ENCODE results near the gene HS1BP3.

DNA sequence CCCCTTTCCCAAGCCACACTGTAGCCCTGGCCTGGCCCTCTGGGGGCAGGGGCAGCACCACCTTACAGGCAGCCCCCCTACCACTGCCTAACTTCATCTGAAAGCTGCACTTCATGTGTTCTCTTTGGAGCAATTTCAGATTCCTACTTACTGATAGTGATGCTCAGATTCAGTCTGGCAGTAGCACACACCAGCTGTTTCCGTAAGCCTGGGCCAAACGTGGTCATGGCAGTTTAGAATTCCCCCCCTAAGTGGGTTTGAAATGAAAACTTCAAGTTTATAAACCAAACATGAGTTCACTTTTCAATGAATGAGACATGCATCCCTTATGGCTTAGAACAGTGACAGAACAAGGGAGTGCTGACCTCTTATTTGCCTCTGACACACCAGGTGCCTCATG, 45.5 kb upstream of the HS1BP3 start:
- TF ChIP-seq, protein P1, sequence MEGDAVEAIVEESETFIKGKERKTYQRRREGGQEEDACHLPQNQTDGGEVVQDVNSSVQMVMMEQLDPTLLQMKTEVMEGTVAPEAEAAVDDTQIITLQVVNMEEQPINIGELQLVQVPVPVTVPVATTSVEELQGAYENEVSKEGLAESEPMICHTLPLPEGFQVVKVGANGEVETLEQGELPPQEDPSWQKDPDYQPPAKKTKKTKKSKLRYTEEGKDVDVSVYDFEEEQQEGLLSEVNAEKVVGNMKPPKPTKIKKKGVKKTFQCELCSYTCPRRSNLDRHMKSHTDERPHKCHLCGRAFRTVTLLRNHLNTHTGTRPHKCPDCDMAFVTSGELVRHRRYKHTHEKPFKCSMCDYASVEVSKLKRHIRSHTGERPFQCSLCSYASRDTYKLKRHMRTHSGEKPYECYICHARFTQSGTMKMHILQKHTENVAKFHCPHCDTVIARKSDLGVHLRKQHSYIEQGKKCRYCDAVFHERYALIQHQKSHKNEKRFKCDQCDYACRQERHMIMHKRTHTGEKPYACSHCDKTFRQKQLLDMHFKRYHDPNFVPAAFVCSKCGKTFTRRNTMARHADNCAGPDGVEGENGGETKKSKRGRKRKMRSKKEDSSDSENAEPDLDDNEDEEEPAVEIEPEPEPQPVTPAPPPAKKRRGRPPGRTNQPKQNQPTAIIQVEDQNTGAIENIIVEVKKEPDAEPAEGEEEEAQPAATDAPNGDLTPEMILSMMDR (IDR thresholded peaks at IDR 0.05), result no peak
- TF ChIP-seq POLR2A (IDR thresholded peaks at IDR 0.05), result no peak
- TF ChIP-seq POLR2AphosphoS5 (IDR thresholded peaks at IDR 0.05), result no peak
- no peak for TF ChIP-seq EP300 (IDR thresholded peaks at IDR 0.05)
